B cell (primary cell): ENCODE results near the gene MRPL20.

ENCODE experiments used
- CTCF ChIP-seq: fragments of 200-600 bp; IDR thresholded peaks from one replicate; pipeline ENCODE4 v1.8.0; 2022; ENCODE audit warnings: antibody characterized with exemption, mild to moderate bottlenecking
- EZH2 ChIP-seq: IDR thresholded peaks from 2 replicates; pipeline ENCODE4 v1.6.1; 2012; ENCODE audit warnings: borderline replicate concordance, low read depth, mild to moderate bottlenecking, moderate library complexity, low read length; ENCODE audit not compliant: insufficient read depth, poor library complexity, severe bottlenecking

- TF ChIP-seq CTCF (no peak), EZH2 (no peak)
Observed at GRCh38 chr1:1437904-1438376, 30.8 kb upstream of the MRPL20 start.
